HG03442 (cell line): Measurements from ENCODE around the gene C12orf43.

Experiments
- ATAC-seq: cut with Tn5 transposase; IDR thresholded peaks from one replicate; pipeline ENCODE4 v1.9.1; 2021; ENCODE audit warnings: mild to moderate bottlenecking, moderate library complexity; ENCODE audit not compliant: unreplicated experiment

The C12orf43 gene

GRCh38 chr12:121033625-121034349 is 17.5 kb upstream of the C12orf43 start:
- ATAC-seq: no peak

- no peak for ATAC-seq
These were observed 14.4 kb upstream of the C12orf43 start for GRCh38 chr12:121030576-121031212.

GRCh38 chr12:121026274-121027045 is 10.2 kb upstream of the C12orf43 start:
- no peak for ATAC-seq

- ATAC-seq: no peak
These were observed 9.3 kb upstream of the C12orf43 start for GRCh38 chr12:121025442-121026226.

GRCh38 chr12:121023799-121024198 is 7.5 kb upstream of the C12orf43 start:
- ATAC-seq: no peak

GRCh38 chr12:121022713-121023112 is 6.4 kb upstream of the C12orf43 start:
- ATAC-seq: no peak

GRCh38 chr12:121021754-121022153 is 5.5 kb upstream of the C12orf43 start:
- ATAC-seq: no peak

- ATAC-seq: no peak
These were observed 2.8 kb upstream of the C12orf43 start for GRCh38 chr12:121018860-121019617.

GRCh38 chr12:121017966-121018491 is 1.7 kb upstream of the C12orf43 start:
- ATAC-seq: no peak

- ATAC-seq: no peak
These were observed 2.6 kb downstream of the C12orf43 start for GRCh38 chr12:121013715-121014114.

GRCh38 chr12:121011820-121012219 is 4.5 kb downstream of the C12orf43 start:
- ATAC-seq: no peak

GRCh38 chr12:121010860-121011259 is 5.4 kb downstream of the C12orf43 start:
- no peak for ATAC-seq

- no peak for ATAC-seq
These were observed 6.5 kb downstream of the C12orf43 start for GRCh38 chr12:121009741-121010140.

- ATAC-seq: no peak
These were observed 7.8 kb downstream of the C12orf43 start for GRCh38 chr12:121008347-121009098.

- no peak for ATAC-seq
These were observed 10.9 kb downstream of the C12orf43 start for GRCh38 chr12:121005346-121005815.

GRCh38 chr12:121004253-121004815 is 12.0 kb downstream of the C12orf43 start:
- ATAC-seq: no peak

GRCh38 chr12:121003650-121004049 is 12.6 kb downstream of the C12orf43 start:
- no peak for ATAC-seq

GRCh38 chr12:121001841-121002483 is 14.3 kb downstream of the C12orf43 start:
- ATAC-seq: no peak
